MCF 10A (cell line): ENCODE measurements around the gene TTYH1. TPM values are rescaled to one million over a fixed set of nuclear protein-coding genes. Genes with fewer than 3 reads are reported as not detected.

Source experiments
- BruUV-seq: library from RNA; stranded (reverse); fragments of 400-500 nt; replicated peaks from 2 replicates; lab custom pipeline; 2021; lab: Mats Ljungman, UMichigan
- CTCF ChIA-PET: fragments of 300-600 bp; sonication (Branson Sonifier 250); formaldehyde crosslinking; extraction: SDS; loops from one replicate; lab custom pipeline; 2021; ENCODE audit warnings: antibody characterized with exemption, inconsistent platforms; lab: Yijun Ruan, JAX
- POLR2A ChIA-PET: fragments of 300-600, 350-650 bp; sonication (Branson Sonifier 250); formaldehyde crosslinking; extraction: SDS; loops from one replicate; lab custom pipeline; 2020; ENCODE audit warnings: antibody characterized with exemption, inconsistent platforms; lab: Yijun Ruan, JAX
- DNase-seq: peaks from one replicate; pipeline ENCODE4 v3.0.0-alpha.2; 2018; ENCODE audit not compliant: unreplicated experiment
- H3K27ac Mint-ChIP-seq: one replicate; pipeline ENCODE4 v1.8.0; 2022; ENCODE audit warnings: mild to moderate bottlenecking, low read depth, mixed read lengths; ENCODE audit not compliant: unreplicated experiment
- H3K27me3 Mint-ChIP-seq: one replicate; pipeline ENCODE4 v1.8.0; 2022; ENCODE audit warnings: mixed read lengths; ENCODE audit not compliant: insufficient read depth, unreplicated experiment
- H3K36me3 Mint-ChIP-seq: one replicate; pipeline ENCODE4 v1.8.0; 2022; ENCODE audit warnings: mild to moderate bottlenecking, moderate library complexity, mixed read lengths; ENCODE audit not compliant: insufficient read depth, unreplicated experiment
- H3K4me1 Mint-ChIP-seq: one replicate; pipeline ENCODE4 v1.8.0; 2022; ENCODE audit warnings: mixed read lengths; ENCODE audit not compliant: insufficient read depth, unreplicated experiment
- H3K4me3 Mint-ChIP-seq: one replicate; pipeline ENCODE4 v1.8.0; 2022; ENCODE audit warnings: mild to moderate bottlenecking, moderate library complexity, mixed read lengths; ENCODE audit not compliant: unreplicated experiment
- H3K9me3 Mint-ChIP-seq: one replicate; pipeline ENCODE4 v1.8.0; 2022; ENCODE audit warnings: mixed read lengths; ENCODE audit not compliant: unreplicated experiment
- CTCF ChIP-seq: fragments of 200-600 bp; IDR thresholded peaks from one replicate; pipeline ENCODE4 v1.8.0; 2022; ENCODE audit warnings: antibody characterized with exemption, mild to moderate bottlenecking; ENCODE audit not compliant: unreplicated experiment
- intact Hi-C: fragments of 100-400 bp; cut with micrococcal nuclease; formaldehyde crosslinking; loops from 2 replicates; pipeline ENCODE4 v1.14.1; 2022
- total RNA-seq: library from RNA; stranded (reverse); gene quantifications from 2 replicates; pipeline ENCODE4 v1.2.3, GENCODE V29; 2022

The TTYH1 gene
- total RNA-seq, 1 experiment from 2014 or later: not detected

- Mint-ChIP-seq H3K4me1 (peaks cover 14% of the 10 kb centered on the region), H3K9me3 (no peaks in the 10 kb centered on the region), H3K27me3 (no peaks in the 10 kb centered on the region), H3K4me3 (no peak overlapping the region), H3K36me3 (peaks cover 31% of the 10 kb centered on the region), H3K27ac (no peak overlapping the region)
- DNase-seq: no peak
- intact Hi-C loops: no loop called here
- POLR2A ChIA-PET: no interaction called here
- BruUV-seq: no TSS peak
- CTCF ChIA-PET: interaction anchor here (0.6 kb wide), 1 partner anchor 73 kb away, joined by 3 read pairs; no protein-coding TSS in a partner anchor
- no peak for TF ChIP-seq CTCF
These were observed 18.4 kb downstream of the TTYH1 start for GRCh38 chr19:54433697-54434096.

- peaks cover 28% of the 10 kb centered on the region for H3K36me3 Mint-ChIP-seq
- no peaks in the 10 kb centered on the region for H3K27me3 Mint-ChIP-seq
- peaks cover 14% of the 10 kb centered on the region for H3K4me1 Mint-ChIP-seq
- POLR2A ChIA-PET: no interaction called here
- CTCF ChIA-PET: interaction anchor here (0.6 kb wide), 1 partner anchor 74 kb away, joined by 3 read pairs; no protein-coding TSS in a partner anchor
- no peak for DNase-seq
- no TSS peak for BruUV-seq
- no peak for TF ChIP-seq CTCF
- intact Hi-C loops: no loop called here
- H3K4me3 Mint-ChIP-seq: no peak overlapping the region
- H3K9me3 Mint-ChIP-seq: no peaks in the 10 kb centered on the region
- no peak overlapping the region for H3K27ac Mint-ChIP-seq
These were observed 19.0 kb downstream of the TTYH1 start for GRCh38 chr19:54434112-54434872.

- no peak for DNase-seq
- POLR2A ChIA-PET: no interaction called here
- BruUV-seq: no TSS peak
- H3K27ac Mint-ChIP-seq: no peak overlapping the region
- peaks cover 26% of the 10 kb centered on the region for H3K36me3 Mint-ChIP-seq
- no peaks in the 10 kb centered on the region for H3K27me3 Mint-ChIP-seq
- H3K4me3 Mint-ChIP-seq: no peak overlapping the region
- H3K4me1 Mint-ChIP-seq: peaks cover 14% of the 10 kb centered on the region
- no peak for TF ChIP-seq CTCF
- no peaks in the 10 kb centered on the region for H3K9me3 Mint-ChIP-seq
- CTCF ChIA-PET: no interaction called here
- intact Hi-C loops: no loop called here
These were observed 19.6 kb downstream of the TTYH1 start for GRCh38 chr19:54434873-54435214.

DNA sequence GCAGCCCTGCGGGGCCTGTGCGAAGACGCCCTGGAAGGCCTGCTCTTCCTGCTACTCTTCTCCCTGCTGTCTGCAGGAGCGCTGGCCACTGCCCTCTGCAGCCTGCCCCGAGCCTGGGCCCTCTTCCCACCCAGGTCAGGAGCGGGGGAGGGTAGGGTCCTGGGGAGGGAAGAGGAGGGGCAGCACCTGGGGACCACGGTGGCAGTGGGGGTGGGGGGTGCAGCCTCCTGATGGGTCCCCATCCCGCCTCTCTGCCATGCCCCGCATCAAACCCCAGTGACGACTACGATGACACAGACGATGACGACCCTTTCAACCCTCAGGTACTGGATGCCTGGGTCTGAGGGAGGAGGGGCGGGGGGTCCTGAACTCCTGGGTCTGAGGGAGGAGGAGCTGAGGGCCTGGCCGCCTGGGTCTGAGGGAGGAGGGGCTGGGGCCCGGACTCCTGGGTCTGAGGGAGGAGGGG, 20.3 kb downstream of the TTYH1 start:
- BruUV-seq: no TSS peak
- no peaks in the 10 kb centered on the region for H3K27me3 Mint-ChIP-seq
- ChIA-PET CTCF (interaction anchor here (1.0 kb wide), 1 partner anchor 44 kb away, joined by 3 read pairs; no protein-coding TSS in a partner anchor), POLR2A (interaction anchor here (2.4 kb wide), 1 partner anchor 13 kb away, joined by 10 read pairs; the partner anchor contains the start of gene LENG8)
- no peaks in the 10 kb centered on the region for H3K9me3 Mint-ChIP-seq
- no peak for DNase-seq
- H3K4me1 Mint-ChIP-seq: peaks cover 14% of the 10 kb centered on the region
- H3K27ac Mint-ChIP-seq: no peak overlapping the region
- no peak for TF ChIP-seq CTCF
- peaks cover 26% of the 10 kb centered on the region for H3K36me3 Mint-ChIP-seq
- intact Hi-C loops: no loop called here
- no peak overlapping the region for H3K4me3 Mint-ChIP-seq
